WTC11 (cell line): Measurements from ENCODE around the gene KRT16. TPM values are rescaled to one million over a fixed set of nuclear protein-coding genes. Genes with fewer than 3 reads are reported as not detected.

ENCODE experiments used
- ATAC-seq: fragments of 200-7000 bp; cut with Tn5 transposase; 2 replicates; pipeline ENCODE4 v1.10.0; 2021; ENCODE audit warnings: mild to moderate bottlenecking, moderate library complexity
- CTCF ChIA-PET: fragments of 300-600 bp; sonication (Branson Sonifier 250); formaldehyde crosslinking; loops from one replicate; lab custom pipeline; 2021; ENCODE audit warnings: antibody characterized with exemption; lab: Charles Lee
- POLR2A ChIA-PET: fragments of 350-600 bp; sonication (Branson Sonifier 250); formaldehyde crosslinking; loops from one replicate; lab custom pipeline; 2021; ENCODE audit warnings: antibody characterized with exemption; lab: Charles Lee
- DNase-seq: peaks from one replicate; pipeline ENCODE4 v3.0.0; 2021; ENCODE audit warnings: low spot score
- H3K27ac Mint-ChIP-seq: 2 replicates; pipeline ENCODE4 v1.8.0; 2021; ENCODE audit warnings: mixed read lengths
- H3K27me3 Mint-ChIP-seq: 2 replicates; pipeline ENCODE4 v1.8.0; 2021; ENCODE audit warnings: low read depth, mild to moderate bottlenecking, moderate library complexity, mixed read lengths
- H3K36me3 Mint-ChIP-seq: 2 replicates; pipeline ENCODE4 v1.8.0; 2021; ENCODE audit warnings: mixed read lengths
- H3K4me1 Mint-ChIP-seq: 2 replicates; pipeline ENCODE4 v1.8.0; 2022; ENCODE audit warnings: mixed read lengths
- H3K4me3 Mint-ChIP-seq: 2 replicates; pipeline ENCODE4 v1.8.0; 2021; ENCODE audit warnings: mild to moderate bottlenecking, moderate library complexity, mixed read lengths
- H3K9me3 Mint-ChIP-seq: 2 replicates; pipeline ENCODE4 v1.8.0; 2021; ENCODE audit warnings: mixed read lengths
- AFF4 ChIP-seq: sonication (generic); formaldehyde crosslinking; IDR thresholded peaks from 2 replicates; pipeline ENCODE4 v1.8.1; 2023; ENCODE audit warnings: mild to moderate bottlenecking, missing genetic modification reagents, borderline replicate concordance
- AR ChIP-seq: fragments of 250-450 bp; sonication (Bioruptor Pico); IDR thresholded peaks from 2 replicates; pipeline ENCODE4 v1.9.0; 2021; ENCODE audit warnings: mild to moderate bottlenecking
- CREB1 ChIP-seq: sonication (generic); formaldehyde crosslinking; IDR thresholded peaks from 2 replicates; pipeline ENCODE4 v1.8.0; 2023; ENCODE audit warnings: mild to moderate bottlenecking, missing genetic modification reagents
- ELF4 ChIP-seq: sonication (generic); formaldehyde crosslinking; IDR thresholded peaks from 2 replicates; pipeline ENCODE4 v1.8.1; 2022; ENCODE audit warnings: low read depth, mild to moderate bottlenecking, moderate library complexity, missing genetic modification reagents
- IRF2 ChIP-seq: sonication (generic); formaldehyde crosslinking; IDR thresholded peaks from 2 replicates; pipeline ENCODE4 v1.8.0; 2022; ENCODE audit warnings: low read depth, missing genetic modification reagents, borderline replicate concordance
- MYBL2 ChIP-seq: sonication (generic); formaldehyde crosslinking; IDR thresholded peaks from 2 replicates; pipeline ENCODE4 v1.8.1; 2023; ENCODE audit warnings: mild to moderate bottlenecking, moderate library complexity, missing genetic modification reagents
- NFATC4 ChIP-seq: fragments of 250-450 bp; sonication (Bioruptor Pico); IDR thresholded peaks from 2 replicates; pipeline ENCODE4 v1.9.0; 2021; ENCODE audit warnings: mild to moderate bottlenecking
- PRDM15 ChIP-seq: sonication (generic); formaldehyde crosslinking; IDR thresholded peaks from 2 replicates; pipeline ENCODE4 v1.8.0; 2022; ENCODE audit warnings: missing genetic modification reagents
- SOX15 ChIP-seq: fragments of 250-450 bp; sonication (Bioruptor Pico); IDR thresholded peaks from 2 replicates; pipeline ENCODE4 v1.9.0; 2021; ENCODE audit warnings: mild to moderate bottlenecking
- TEAD1 ChIP-seq: sonication (generic); formaldehyde crosslinking; IDR thresholded peaks from 2 replicates; pipeline ENCODE4 v1.8.0; 2022; ENCODE audit warnings: mild to moderate bottlenecking, missing genetic modification reagents
- TP53 ChIP-seq: sonication (generic); formaldehyde crosslinking; IDR thresholded peaks from 2 replicates; pipeline ENCODE4 v1.8.1; 2023; ENCODE audit warnings: mild to moderate bottlenecking, missing genetic modification reagents
- total RNA-seq: library from RNA; stranded (reverse); gene quantifications from 3 replicates; pipeline ENCODE4 v1.2.3, GENCODE V29; 2021

The KRT16 gene
- total RNA-seq, 1 experiment from 2014 or later, result not detected

- TF ChIP-seq CREB1 (CRISPR knock-in tag) (no peak), SOX15 (no peak), AFF4 (CRISPR knock-in tag) (no peak), ELF4 (no peak), IRF2 (CRISPR knock-in tag) (no peak), PRDM15 (CRISPR knock-in tag) (no peak), MYBL2 (no peak), TP53 (no peak), NFATC4 (CRISPR knock-in tag) (no peak)
Observed at GRCh38 chr17:41595585-41595984, 17.0 kb downstream of the KRT16 start (continued).

- TF ChIP-seq TEAD1 (CRISPR knock-in tag), result no peak
- Mint-ChIP-seq H3K36me3 (no peaks in the 10 kb centered on the region), H3K4me3 (no peak overlapping the region), H3K27ac (no peak overlapping the region), H3K9me3 (0 out of 2 replicates have a peak, but pooled peaks cover 3% of the 10 kb centered on the region), H3K4me1 (peaks cover 1% of the 10 kb centered on the region), H3K27me3 (no peaks in the 10 kb centered on the region; the same call in 1 of the 2 replicates)
- CTCF ChIA-PET, result interaction anchor here (1.1 to 3.5 kb wide), 5 partner anchors 15 to 68 kb away, joined by 3 to 11 read pairs (median 4); no protein-coding TSS in a partner anchor
- ATAC-seq (no peak), DNase-seq (no peak)
- POLR2A ChIA-PET, result no interaction called here
Observed at GRCh38 chr17:41594363-41594915, 18.1 kb downstream of the KRT16 start.

- TF ChIP-seq AR (CRISPR knock-in tag), result no peak
- H3K4me1 Mint-ChIP-seq, result peaks cover 3% of the 10 kb centered on the region
- ATAC-seq (no peak), DNase-seq (no peak)
- ChIA-PET POLR2A (interaction anchor here (0.6 kb wide), 1 partner anchor 51 kb away, joined by 4 read pairs; no protein-coding TSS in a partner anchor), CTCF (interaction anchor here (0.6 to 3.5 kb wide), 9 partner anchors 14 to 72 kb away, joined by 3 to 15 read pairs (median 4); no protein-coding TSS in a partner anchor)
- no peak overlapping the region for H3K4me3 Mint-ChIP-seq
- H3K36me3 Mint-ChIP-seq, result no peaks in the 10 kb centered on the region
- no peak overlapping the region for H3K27ac Mint-ChIP-seq
- 0 out of 2 replicates have a peak, but pooled peaks cover 3% of the 10 kb centered on the region for H3K9me3 Mint-ChIP-seq
- H3K27me3 Mint-ChIP-seq, result no peaks in the 10 kb centered on the region; the same call in 1 of the 2 replicates
Observed at GRCh38 chr17:41593306-41593981, 19.1 kb downstream of the KRT16 start.
